Dendritic cell treated with granulocyte-macrophage colony-stimulating factor and Interleukin-4, amounts not matched to agents 40 ng/mL and 50 ng/mL, for 4 days (primary cell): ENCODE measurements around the gene ALKBH5.

Experiments
- H3K27ac Mint-ChIP-seq: one replicate; pipeline ENCODE4 v1.8.0; 2022; ENCODE audit warnings: mild to moderate bottlenecking, mixed read lengths
- H3K27me3 Mint-ChIP-seq: one replicate; pipeline ENCODE4 v1.8.0; 2022; ENCODE audit warnings: mild to moderate bottlenecking, mixed read lengths
- H3K36me3 Mint-ChIP-seq: one replicate; pipeline ENCODE4 v1.8.0; 2022; ENCODE audit warnings: low read depth, mixed read lengths
- H3K4me1 Mint-ChIP-seq: one replicate; pipeline ENCODE4 v1.8.0; 2022; ENCODE audit warnings: low read depth, mixed read lengths
- H3K4me3 Mint-ChIP-seq: one replicate; pipeline ENCODE4 v1.8.0; 2022; ENCODE audit warnings: mild to moderate bottlenecking, moderate library complexity, mixed read lengths
- H3K9me3 Mint-ChIP-seq: one replicate; pipeline ENCODE4 v1.8.0; 2022; ENCODE audit warnings: mixed read lengths
- intact Hi-C: fragments of 100-400 bp; cut with micrococcal nuclease; formaldehyde crosslinking; loops from one replicate; pipeline ENCODE4 v1.15.0; 2022

The ALKBH5 gene

GRCh38 chr17:18183334-18184142 lies at the start of gene ALKBH5:
Gene ALKBH5, plus strand, starts transcription at chr17:18183828. Its CDS starts 416 bp downstream, at chr17:18184244.
- Mint-ChIP-seq H3K4me3 (peak within 1 kb of the TSS; percentile 90), H3K27me3 (no peaks in the 10 kb centered on the region), H3K36me3 (peaks cover 44% of the 10 kb centered on the region), H3K9me3 (no peaks in the 10 kb centered on the region), H3K27ac (peak within 1 kb of the TSS; percentile 98), H3K4me1 (peaks cover 69% of the 10 kb centered on the region)
- intact Hi-C loops: loop anchor here (1.0 to 2.0 kb wide), 2 partner anchors 25 to 73 kb away; no protein-coding TSS in a partner anchor

- no peak overlapping the region for H3K4me3 Mint-ChIP-seq
- H3K4me1 Mint-ChIP-seq: peaks cover 5% of the 10 kb centered on the region
- no peak overlapping the region for H3K27ac Mint-ChIP-seq
- no peaks in the 10 kb centered on the region for H3K36me3 Mint-ChIP-seq
- H3K27me3 Mint-ChIP-seq: peaks cover 16% of the 10 kb centered on the region
- intact Hi-C loops: no loop called here
- H3K9me3 Mint-ChIP-seq: no peaks in the 10 kb centered on the region
Observed at GRCh38 chr17:18136357-18136756, 47.3 kb upstream of the ALKBH5 start.

- peaks cover 8% of the 10 kb centered on the region for H3K4me1 Mint-ChIP-seq
- H3K9me3 Mint-ChIP-seq: no peaks in the 10 kb centered on the region
- no peak overlapping the region for H3K27ac Mint-ChIP-seq
- intact Hi-C loops: no loop called here
- H3K27me3 Mint-ChIP-seq: peaks cover 23% of the 10 kb centered on the region
- H3K36me3 Mint-ChIP-seq: no peaks in the 10 kb centered on the region
- H3K4me3 Mint-ChIP-seq: no peak overlapping the region
Observed at GRCh38 chr17:18138065-18138749, 45.4 kb upstream of the ALKBH5 start.

GRCh38 chr17:18139092-18139491 lies 44.5 kb upstream of the ALKBH5 start:
- no peak overlapping the region for H3K27ac Mint-ChIP-seq
- intact Hi-C loops: no loop called here
- no peak overlapping the region for H3K4me3 Mint-ChIP-seq
- H3K36me3 Mint-ChIP-seq: no peaks in the 10 kb centered on the region
- peaks cover 28% of the 10 kb centered on the region for H3K27me3 Mint-ChIP-seq
- H3K4me1 Mint-ChIP-seq: peaks cover 10% of the 10 kb centered on the region
- no peaks in the 10 kb centered on the region for H3K9me3 Mint-ChIP-seq

- H3K4me3 Mint-ChIP-seq: no peak overlapping the region
- peaks cover 29% of the 10 kb centered on the region for H3K27me3 Mint-ChIP-seq
- peaks cover 10% of the 10 kb centered on the region for H3K4me1 Mint-ChIP-seq
- H3K9me3 Mint-ChIP-seq: no peaks in the 10 kb centered on the region
- intact Hi-C loops: no loop called here
- no peaks in the 10 kb centered on the region for H3K36me3 Mint-ChIP-seq
- no peak overlapping the region for H3K27ac Mint-ChIP-seq
Observed at GRCh38 chr17:18139498-18139897, 44.1 kb upstream of the ALKBH5 start.

GRCh38 chr17:18139949-18140348 lies 43.7 kb upstream of the ALKBH5 start:
- Mint-ChIP-seq H3K9me3 (no peaks in the 10 kb centered on the region), H3K27me3 (peaks cover 29% of the 10 kb centered on the region), H3K27ac (no peak overlapping the region), H3K4me1 (peaks cover 15% of the 10 kb centered on the region), H3K4me3 (no peak overlapping the region), H3K36me3 (no peaks in the 10 kb centered on the region)
- intact Hi-C loops: loop anchor here (5.0 kb wide), 1 partner anchor 47 kb away; no protein-coding TSS in a partner anchor

GRCh38 chr17:18140648-18141047 lies 43.0 kb upstream of the ALKBH5 start:
- intact Hi-C loops: loop anchor here (5.0 kb wide), 1 partner anchor 47 kb away; no protein-coding TSS in a partner anchor
- H3K27ac Mint-ChIP-seq: no peak overlapping the region

GRCh38 chr17:18141210-18141803 lies 42.3 kb upstream of the ALKBH5 start:
- H3K27ac Mint-ChIP-seq: no peak overlapping the region
- H3K4me1 Mint-ChIP-seq: peaks cover 13% of the 10 kb centered on the region
- no peak overlapping the region for H3K4me3 Mint-ChIP-seq
- intact Hi-C loops: loop anchor here (5.0 kb wide), 1 partner anchor 46 kb away; no protein-coding TSS in a partner anchor
- no peaks in the 10 kb centered on the region for H3K9me3 Mint-ChIP-seq
- no peaks in the 10 kb centered on the region for H3K36me3 Mint-ChIP-seq
- peaks cover 33% of the 10 kb centered on the region for H3K27me3 Mint-ChIP-seq

More at GRCh38 chr17:18140648-18141047, 43.0 kb upstream of the ALKBH5 start:
- Mint-ChIP-seq H3K4me1 (peaks cover 17% of the 10 kb centered on the region), H3K27me3 (peaks cover 30% of the 10 kb centered on the region), H3K36me3 (no peaks in the 10 kb centered on the region), H3K9me3 (no peaks in the 10 kb centered on the region), H3K4me3 (no peak overlapping the region)

GRCh38 chr17:18142417-18142816 lies 41.2 kb upstream of the ALKBH5 start:
- intact Hi-C loops: loop anchor here (5.0 kb wide), 1 partner anchor 45 kb away; no protein-coding TSS in a partner anchor
- no peak overlapping the region for H3K4me3 Mint-ChIP-seq

GRCh38 chr17:18143044-18143936 lies 40.3 kb upstream of the ALKBH5 start:
- Mint-ChIP-seq H3K4me3 (no peak overlapping the region), H3K9me3 (no peaks in the 10 kb centered on the region), H3K36me3 (no peaks in the 10 kb centered on the region), H3K27ac (no peak overlapping the region), H3K4me1 (peaks cover 13% of the 10 kb centered on the region), H3K27me3 (peaks cover 28% of the 10 kb centered on the region)
- intact Hi-C loops: loop anchor here (5.0 kb wide), 1 partner anchor 44 kb away; no protein-coding TSS in a partner anchor

More at GRCh38 chr17:18142417-18142816, 41.2 kb upstream of the ALKBH5 start:
- Mint-ChIP-seq H3K36me3 (no peaks in the 10 kb centered on the region), H3K4me1 (peaks cover 13% of the 10 kb centered on the region), H3K27ac (no peak overlapping the region), H3K27me3 (peaks cover 29% of the 10 kb centered on the region), H3K9me3 (no peaks in the 10 kb centered on the region)

GRCh38 chr17:18144261-18144660 lies 39.4 kb upstream of the ALKBH5 start:
- H3K4me3 Mint-ChIP-seq: no peak overlapping the region
- peaks cover 28% of the 10 kb centered on the region for H3K27me3 Mint-ChIP-seq
- no peaks in the 10 kb centered on the region for H3K9me3 Mint-ChIP-seq
- no peaks in the 10 kb centered on the region for H3K36me3 Mint-ChIP-seq
- intact Hi-C loops: loop anchor here (5.0 kb wide), 1 partner anchor 43 kb away; no protein-coding TSS in a partner anchor
- H3K4me1 Mint-ChIP-seq: peaks cover 13% of the 10 kb centered on the region
- no peak overlapping the region for H3K27ac Mint-ChIP-seq

GRCh38 chr17:18144855-18145254 lies 38.8 kb upstream of the ALKBH5 start:
- Mint-ChIP-seq H3K4me3 (no peak overlapping the region), H3K27ac (peak overlapping the region; percentile 20), H3K9me3 (no peaks in the 10 kb centered on the region), H3K27me3 (peaks cover 25% of the 10 kb centered on the region), H3K36me3 (no peaks in the 10 kb centered on the region), H3K4me1 (peaks cover 13% of the 10 kb centered on the region)
- intact Hi-C loops: loop anchor here (5.0 kb wide), 1 partner anchor 42 kb away; no protein-coding TSS in a partner anchor

- Mint-ChIP-seq H3K27me3 (peaks cover 20% of the 10 kb centered on the region), H3K36me3 (no peaks in the 10 kb centered on the region), H3K4me3 (no peak overlapping the region), H3K27ac (no peak overlapping the region), H3K4me1 (peaks cover 14% of the 10 kb centered on the region), H3K9me3 (no peaks in the 10 kb centered on the region)
- intact Hi-C loops: no loop called here
Observed at GRCh38 chr17:18145811-18146210, 37.8 kb upstream of the ALKBH5 start.
